Measurements from ENCODE around the gene PCMTD2. TPM values are rescaled to one million over a fixed set of nuclear protein-coding genes. Genes with fewer than 3 reads are reported as not detected.

PCMTD2 gene
- total and polyA plus RNA-seq, 2 of the 13 experiments (the other 11 are each of a cell fraction or from before 2014, with no cell fraction given), result 47.0 to 76.9 TPM

GRCh38 chr20:64256282-64256935 is 861 bp downstream of the PCMTD2 start (continued):
- peak; percentile 70; the same call in 1 of the 2 replicates for TF ChIP-seq SNAPC5 (CRISPR knock-in tag; IDR thresholded peaks at IDR 0.05; ENCODE audit: borderline replicate concordance)
- no peak for TF ChIP-seq SOX6 (IDR thresholded peaks at IDR 0.05)
- TF ChIP-seq SOX6 (CRISPR knock-in tag; IDR thresholded peaks at IDR 0.05), result no peak
- TF ChIP-seq ZNF747 (CRISPR knock-in tag; IDR thresholded peaks at IDR 0.05; ENCODE audit: borderline replicate concordance), result no peak; the same call in 1 of the 2 replicates
- TF ChIP-seq CBX2 (IDR thresholded peaks at IDR 0.05; ENCODE audit: low read depth, low read length), result no peak
- TF ChIP-seq CBX2 (CRISPR knock-in tag; IDR thresholded peaks at IDR 0.05; ENCODE audit: low read depth), result no peak
- TF ChIP-seq CHCHD3 (CRISPR knock-in tag; IDR thresholded peaks at IDR 0.05), result no peak
- TF ChIP-seq, protein P1, sequence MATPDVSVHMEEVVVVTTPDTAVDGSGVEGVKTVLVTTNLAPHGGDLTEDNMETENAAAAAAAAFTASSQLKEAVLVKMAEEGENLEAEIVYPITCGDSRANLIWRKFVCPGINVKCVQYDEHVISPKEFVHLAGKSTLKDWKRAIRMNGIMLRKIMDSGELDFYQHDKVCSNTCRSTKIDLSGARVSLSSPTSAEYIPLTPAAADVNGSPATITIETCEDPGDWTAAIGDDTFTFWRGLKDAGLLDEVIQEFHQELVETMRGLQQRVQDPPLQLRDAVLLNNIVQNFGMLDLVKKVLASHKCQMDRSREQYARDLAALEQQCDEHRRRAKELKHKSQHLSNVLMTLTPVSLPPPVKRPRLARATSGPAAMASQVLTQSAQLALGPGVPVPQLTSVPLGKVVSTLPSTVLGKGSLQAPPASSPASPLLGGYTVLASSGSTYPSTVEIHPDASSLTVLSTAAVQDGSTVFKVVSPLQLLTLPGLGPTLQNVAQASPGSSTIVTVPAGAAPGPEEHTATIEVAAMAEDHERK (CRISPR knock-in tag; IDR thresholded peaks at IDR 0.05; ENCODE audit: low read depth), result no peak
- no peak for TF ChIP-seq ZNF678 (CRISPR knock-in tag; IDR thresholded peaks at IDR 0.05)
- TF ChIP-seq HOXD1 (CRISPR knock-in tag; IDR thresholded peaks at IDR 0.05), result no peak
- TF ChIP-seq EHMT2 (IDR thresholded peaks at IDR 0.05; ENCODE audit: borderline replicate concordance, low read depth, low read length), result no peak
- TF ChIP-seq, protein P2, sequence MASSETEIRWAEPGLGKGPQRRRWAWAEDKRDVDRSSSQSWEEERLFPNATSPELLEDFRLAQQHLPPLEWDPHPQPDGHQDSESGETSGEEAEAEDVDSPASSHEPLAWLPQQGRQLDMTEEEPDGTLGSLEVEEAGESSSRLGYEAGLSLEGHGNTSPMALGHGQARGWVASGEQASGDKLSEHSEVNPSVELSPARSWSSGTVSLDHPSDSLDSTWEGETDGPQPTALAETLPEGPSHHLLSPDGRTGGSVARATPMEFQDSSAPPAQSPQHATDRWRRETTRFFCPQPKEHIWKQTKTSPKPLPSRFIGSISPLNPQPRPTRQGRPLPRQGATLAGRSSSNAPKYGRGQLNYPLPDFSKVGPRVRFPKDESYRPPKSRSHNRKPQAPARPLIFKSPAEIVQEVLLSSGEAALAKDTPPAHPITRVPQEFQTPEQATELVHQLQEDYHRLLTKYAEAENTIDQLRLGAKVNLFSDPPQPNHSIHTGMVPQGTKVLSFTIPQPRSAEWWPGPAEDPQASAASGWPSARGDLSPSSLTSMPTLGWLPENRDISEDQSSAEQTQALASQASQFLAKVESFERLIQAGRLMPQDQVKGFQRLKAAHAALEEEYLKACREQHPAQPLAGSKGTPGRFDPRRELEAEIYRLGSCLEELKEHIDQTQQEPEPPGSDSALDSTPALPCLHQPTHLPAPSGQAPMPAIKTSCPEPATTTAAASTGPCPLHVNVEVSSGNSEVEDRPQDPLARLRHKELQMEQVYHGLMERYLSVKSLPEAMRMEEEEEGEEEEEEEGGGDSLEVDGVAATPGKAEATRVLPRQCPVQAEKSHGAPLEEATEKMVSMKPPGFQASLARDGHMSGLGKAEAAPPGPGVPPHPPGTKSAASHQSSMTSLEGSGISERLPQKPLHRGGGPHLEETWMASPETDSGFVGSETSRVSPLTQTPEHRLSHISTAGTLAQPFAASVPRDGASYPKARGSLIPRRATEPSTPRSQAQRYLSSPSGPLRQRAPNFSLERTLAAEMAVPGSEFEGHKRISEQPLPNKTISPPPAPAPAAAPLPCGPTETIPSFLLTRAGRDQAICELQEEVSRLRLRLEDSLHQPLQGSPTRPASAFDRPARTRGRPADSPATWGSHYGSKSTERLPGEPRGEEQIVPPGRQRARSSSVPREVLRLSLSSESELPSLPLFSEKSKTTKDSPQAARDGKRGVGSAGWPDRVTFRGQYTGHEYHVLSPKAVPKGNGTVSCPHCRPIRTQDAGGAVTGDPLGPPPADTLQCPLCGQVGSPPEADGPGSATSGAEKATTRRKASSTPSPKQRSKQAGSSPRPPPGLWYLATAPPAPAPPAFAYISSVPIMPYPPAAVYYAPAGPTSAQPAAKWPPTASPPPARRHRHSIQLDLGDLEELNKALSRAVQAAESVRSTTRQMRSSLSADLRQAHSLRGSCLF (CRISPR knock-in tag; IDR thresholded peaks at IDR 0.05; ENCODE audit: borderline replicate concordance), result no peak
- no peak for TF ChIP-seq MEIS1 (CRISPR knock-in tag; IDR thresholded peaks at IDR 0.05; ENCODE audit: borderline replicate concordance)
- 0 out of 2 replicates have a peak, but pooled peaks have one; percentile 45 for TF ChIP-seq FOXC1 (CRISPR knock-in tag; IDR thresholded peaks at IDR 0.05; ENCODE audit: borderline replicate concordance)
- no peak for TF ChIP-seq ONECUT2 (CRISPR knock-in tag; IDR thresholded peaks at IDR 0.05)
- no peak for TF ChIP-seq ZNF878 (CRISPR knock-in tag; IDR thresholded peaks at IDR 0.05)
- 0 out of 2 replicates have a peak, but pooled peaks have one; percentile 7 for TF ChIP-seq ZNF441 (CRISPR knock-in tag; IDR thresholded peaks at IDR 0.05; ENCODE audit: borderline replicate concordance)
- TF ChIP-seq, protein P3, sequence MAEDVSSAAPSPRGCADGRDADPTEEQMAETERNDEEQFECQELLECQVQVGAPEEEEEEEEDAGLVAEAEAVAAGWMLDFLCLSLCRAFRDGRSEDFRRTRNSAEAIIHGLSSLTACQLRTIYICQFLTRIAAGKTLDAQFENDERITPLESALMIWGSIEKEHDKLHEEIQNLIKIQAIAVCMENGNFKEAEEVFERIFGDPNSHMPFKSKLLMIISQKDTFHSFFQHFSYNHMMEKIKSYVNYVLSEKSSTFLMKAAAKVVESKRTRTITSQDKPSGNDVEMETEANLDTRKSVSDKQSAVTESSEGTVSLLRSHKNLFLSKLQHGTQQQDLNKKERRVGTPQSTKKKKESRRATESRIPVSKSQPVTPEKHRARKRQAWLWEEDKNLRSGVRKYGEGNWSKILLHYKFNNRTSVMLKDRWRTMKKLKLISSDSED (CRISPR knock-in tag; IDR thresholded peaks at IDR 0.05), result no peak
- TF ChIP-seq POLR2A (IDR thresholded peaks at IDR 0.05; ENCODE audit: insufficient read depth in 1 of 2, low read depth in 2 of 2, low read length in 2 of 2), result peak in 1 of 2 experiments; percentile 14; a peak in 1 of 4 replicates
- TF ChIP-seq ZSCAN25 (CRISPR knock-in tag; IDR thresholded peaks at IDR 0.05), result no peak
- no peak for TF ChIP-seq NFRKB (IDR thresholded peaks at IDR 0.05)
- TF ChIP-seq TBP (CRISPR knock-in tag; IDR thresholded peaks at IDR 0.05), result no peak
- peak; percentile 51; the same call in 1 of the 2 replicates for TF ChIP-seq ZNF749 (CRISPR knock-in tag; IDR thresholded peaks at IDR 0.05; ENCODE audit: borderline replicate concordance)
- no peak for TF ChIP-seq PAF1 (CRISPR knock-in tag; IDR thresholded peaks at IDR 0.05)
- no peak for TF ChIP-seq GZF1 (CRISPR knock-in tag; IDR thresholded peaks at IDR 0.05)
